Stimulated activated CD4-positive, alpha-beta T cell treated with anti-CD3 and anti-CD28 coated beads, Interleukin-15, amount 100 ng/mL, for 24 hours (primary cell): Measurements from ENCODE around the gene CABP2.
"Not testable (repeated sequence)": the region's sequence is repeated elsewhere in the genome, so short reads cannot be mapped to it uniquely, and the experiment has no call there.

Experiments used
- DNase-seq: peaks from one replicate; pipeline ENCODE4 v3.0.0-alpha.2; 2020

Gene CABP2

DNA sequence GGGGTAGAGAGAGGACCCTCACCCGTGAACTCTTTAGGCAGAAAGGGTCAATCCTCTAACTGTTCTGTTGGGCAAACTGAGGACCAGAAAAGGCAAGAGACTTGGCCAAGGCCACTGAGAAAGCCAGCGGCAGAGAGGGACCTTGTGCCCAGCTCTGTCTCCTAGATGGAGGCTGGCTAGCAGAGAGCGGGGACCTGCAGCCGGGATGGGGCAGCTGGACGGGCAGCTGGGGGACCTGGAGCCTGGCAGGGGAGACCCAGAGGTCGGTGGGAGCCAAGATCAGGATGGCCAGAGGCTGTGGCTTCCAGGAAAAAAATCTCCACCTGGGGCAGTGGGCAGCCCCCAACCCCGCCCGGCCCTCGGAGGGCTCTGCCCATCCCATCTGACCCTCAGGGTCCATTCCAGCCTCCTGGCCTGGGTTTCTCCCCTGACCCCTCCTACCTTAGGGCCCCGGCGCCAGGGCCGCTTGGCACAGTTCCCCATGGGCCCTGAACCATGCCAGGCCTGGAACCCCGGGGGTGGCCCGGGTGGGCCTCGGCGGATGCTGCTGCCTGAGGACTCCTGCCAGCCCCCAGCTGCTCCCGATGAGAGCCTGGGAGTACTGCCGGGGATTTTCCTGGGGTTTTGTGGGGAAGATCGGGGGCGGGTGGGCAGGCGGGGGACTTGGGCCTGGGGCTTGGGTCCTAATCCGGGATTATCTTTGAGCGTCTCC lies at the start of gene CABP2:
Gene CABP2, minus strand, starts transcription at position 603 of the 712 bp plus-strand sequence. Its CDS starts 120 bp downstream, at position 483.
- DNase-seq = no peak

DNA sequence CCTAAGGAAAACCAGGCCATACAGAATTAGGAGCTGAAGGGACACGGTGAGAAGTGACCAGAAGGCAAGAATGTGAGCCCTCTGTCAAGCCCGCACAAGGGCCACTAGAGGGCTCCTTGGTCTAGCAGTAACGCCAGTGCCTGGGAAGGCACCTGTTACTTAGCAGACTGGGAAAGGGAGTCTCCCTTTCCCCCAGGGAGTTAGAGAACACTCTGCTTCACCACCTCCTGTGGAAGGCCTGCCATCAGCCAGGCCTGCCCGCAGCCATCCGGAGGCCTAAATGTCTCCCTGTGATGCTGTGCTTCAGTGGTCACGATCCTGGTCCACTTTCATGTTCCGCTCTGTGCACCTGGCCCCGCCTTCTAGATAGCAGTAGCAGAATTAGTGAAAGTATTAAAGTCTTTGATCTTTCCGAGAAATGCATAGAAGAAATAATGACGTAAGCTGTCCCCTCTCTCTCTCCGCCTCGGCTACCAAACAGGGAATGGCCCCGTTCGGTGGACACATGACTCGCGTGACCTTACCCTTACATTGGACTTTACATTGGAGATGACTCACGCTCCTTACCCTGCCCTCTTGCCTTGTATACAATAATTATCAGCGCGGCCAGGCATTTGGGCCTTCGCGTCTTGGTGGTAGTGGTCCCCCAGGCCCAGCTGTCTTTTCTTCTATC lies 49.6 kb upstream of the CABP2 start:
- DNase-seq = peak; percentile 48

DNA sequence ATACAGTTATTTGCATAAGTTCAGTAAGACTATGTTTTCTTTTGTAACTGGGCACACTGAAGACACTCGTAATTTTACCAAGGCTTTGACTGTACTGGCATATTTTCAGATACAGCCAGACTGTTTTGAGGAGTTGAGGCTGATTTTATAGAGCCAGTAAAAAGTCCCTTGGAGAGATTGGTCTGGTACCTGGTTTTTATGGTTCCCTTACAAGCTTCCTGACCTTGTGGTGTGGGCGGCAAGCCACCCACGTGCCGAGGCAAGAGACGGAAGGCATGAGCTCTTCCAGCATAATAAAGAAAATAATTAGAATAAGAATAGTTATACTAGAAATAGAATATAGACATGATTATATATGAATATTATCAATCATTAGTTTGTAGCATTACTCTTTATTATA lies 49.1 kb upstream of the CABP2 start:
- DNase-seq = no peak

DNA sequence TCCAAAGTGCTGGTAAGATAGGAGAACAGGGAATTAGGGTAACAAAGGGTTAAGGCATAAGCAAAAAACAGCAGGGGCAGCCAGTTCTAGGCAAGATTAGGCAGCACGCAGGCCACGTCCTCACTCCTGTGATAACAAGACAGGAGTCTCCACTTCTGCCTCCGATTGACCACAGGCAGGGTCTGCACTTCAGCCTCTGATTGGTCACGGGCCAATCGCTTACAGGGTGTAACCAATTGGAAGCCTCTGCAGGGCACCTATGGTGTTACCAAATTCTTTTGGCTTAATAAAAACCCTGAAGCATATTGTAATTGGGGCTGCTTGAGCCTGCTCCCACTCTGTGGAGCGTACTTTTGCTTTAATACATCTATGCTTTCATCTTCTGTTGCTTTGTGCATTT lies 48.2 kb upstream of the CABP2 start:
- DNase-seq = no peak

DNA sequence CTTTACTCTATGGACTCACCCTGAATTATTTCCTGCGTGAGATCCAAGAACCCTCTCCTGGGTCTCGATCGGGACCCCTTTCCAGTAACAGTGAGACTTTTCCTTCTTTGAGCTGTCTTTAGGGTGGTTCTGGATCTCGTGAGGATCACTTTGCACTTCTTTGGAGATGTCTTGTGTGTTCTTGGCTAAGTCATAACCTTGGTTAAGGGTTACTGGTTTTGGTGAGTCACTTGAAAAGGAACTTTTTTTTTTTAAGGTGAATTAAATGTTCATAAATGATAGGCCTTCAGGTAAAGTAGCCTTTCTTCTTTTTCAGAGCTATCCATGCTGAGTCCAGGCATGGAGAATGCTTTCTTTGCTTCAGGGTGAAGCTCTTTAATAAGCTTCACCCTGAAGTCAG lies 41.0 kb upstream of the CABP2 start:
- no peak for DNase-seq

DNA sequence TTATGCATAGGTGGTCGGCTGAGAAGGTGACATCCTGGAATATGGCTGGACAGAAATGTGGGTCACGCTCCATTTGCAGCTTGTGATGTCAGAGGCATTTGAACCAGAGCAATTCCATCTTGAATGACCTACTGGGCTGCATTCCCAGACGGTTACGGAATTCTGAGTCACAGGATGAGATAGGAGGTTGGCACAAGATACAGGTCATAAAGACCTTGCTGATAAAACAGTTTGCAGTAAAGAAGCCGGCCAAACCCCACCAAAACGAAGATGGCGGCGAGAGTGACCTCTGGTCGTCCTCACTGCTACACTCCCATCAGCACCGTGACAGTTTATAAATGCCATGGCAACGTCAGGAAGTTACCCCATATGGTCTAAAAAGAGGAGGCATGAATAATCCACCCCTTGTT lies 40.5 kb upstream of the CABP2 start:
- not testable (repeated sequence) for DNase-seq

DNA sequence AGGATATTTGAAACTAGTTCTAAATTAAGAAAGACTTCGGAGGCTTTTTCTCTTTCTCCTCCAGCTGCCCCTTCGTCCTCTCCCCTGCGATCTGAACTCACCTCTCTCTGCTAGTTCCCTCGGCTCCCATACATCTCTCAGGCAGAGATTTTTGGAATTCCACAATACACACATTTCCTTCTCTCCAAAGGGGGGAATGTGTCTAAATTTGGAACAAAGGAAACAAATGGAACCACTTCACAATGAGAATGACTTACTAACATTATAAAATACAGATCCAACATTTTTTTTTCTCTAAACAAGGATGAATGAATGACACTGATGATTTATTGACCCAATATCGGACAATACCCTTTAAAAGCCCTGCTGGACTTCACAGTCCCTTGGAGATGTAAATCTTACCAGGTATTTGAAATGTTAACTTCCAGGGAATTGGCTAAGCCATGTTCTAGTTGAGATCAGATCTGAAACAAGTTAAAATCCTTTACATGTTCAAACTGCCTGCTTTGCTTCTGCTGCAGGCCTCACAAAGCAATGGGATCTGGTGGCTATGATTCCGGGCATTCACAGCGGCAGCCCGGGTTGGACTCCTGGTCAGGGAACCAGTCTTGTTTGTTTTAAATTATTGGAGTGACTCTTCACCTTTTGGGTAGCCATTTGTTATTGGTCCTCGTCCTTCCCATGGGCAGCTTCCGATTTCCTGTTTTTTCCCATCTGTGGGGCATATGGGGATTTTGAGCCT lies 39.9 kb upstream of the CABP2 start:
- no peak for DNase-seq

DNA sequence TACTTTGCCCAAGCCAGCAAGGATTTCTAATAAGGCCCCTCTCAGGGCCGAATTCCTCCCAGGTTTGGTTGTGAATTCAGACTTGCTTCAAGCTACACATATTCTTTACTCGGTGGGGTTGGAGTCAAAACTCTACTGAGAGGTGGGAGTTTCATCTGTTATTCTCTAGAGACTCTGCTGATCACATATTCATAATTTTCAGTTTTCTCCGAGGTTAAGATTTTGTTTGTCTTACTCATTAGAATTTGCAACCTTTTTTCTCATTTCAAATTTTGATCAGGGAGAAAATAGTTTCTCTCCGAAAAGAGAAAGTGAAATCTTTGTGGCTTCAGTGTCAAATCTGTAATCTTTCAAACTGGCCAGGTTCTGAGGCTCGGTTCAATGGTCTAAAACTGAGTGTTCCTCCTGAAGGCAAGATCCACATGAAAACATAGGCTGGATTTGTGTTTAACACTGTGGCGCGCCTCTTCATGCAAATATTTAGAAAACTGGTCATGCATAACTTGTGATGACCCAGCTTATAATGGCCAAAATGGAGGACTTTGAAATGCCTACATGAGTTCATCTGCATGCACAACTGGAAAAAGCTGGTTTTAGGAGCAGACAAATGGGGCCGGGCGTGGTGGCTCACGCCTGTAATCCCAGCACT lies 38.8 kb upstream of the CABP2 start:
- no peak for DNase-seq

DNA sequence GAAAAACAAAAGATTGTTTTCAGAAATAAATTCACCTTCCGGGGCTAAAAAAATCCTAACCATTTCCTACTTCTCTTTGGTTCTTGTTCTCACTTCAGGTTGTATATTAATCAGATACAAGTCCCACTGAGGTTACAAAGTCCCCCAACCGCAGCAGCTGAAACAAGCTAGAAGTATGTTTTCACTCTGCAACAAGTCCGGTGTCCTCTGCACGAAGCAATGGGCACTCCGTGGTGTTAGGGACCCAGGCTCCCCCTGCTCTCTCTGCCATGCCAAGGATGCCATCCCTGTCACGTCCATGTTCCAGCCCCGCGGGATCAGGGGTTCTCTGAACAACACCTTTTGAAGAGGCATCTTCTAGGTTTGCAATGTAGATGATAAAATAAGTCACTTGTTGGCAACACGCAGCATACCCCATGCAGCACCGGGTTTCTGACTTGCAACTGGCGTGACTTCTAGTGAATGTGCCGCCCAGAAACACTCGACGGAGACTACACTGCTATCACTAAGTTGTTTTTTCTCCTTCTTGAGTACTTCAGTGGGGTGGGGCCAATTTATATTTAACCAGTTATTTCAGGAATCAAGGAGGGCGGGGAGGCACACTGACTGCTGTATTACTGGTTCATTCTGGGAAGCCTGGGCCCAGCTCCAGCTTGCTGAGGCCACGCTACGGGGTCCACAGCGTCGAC lies 35.0 kb upstream of the CABP2 start:
- no peak for DNase-seq

DNA sequence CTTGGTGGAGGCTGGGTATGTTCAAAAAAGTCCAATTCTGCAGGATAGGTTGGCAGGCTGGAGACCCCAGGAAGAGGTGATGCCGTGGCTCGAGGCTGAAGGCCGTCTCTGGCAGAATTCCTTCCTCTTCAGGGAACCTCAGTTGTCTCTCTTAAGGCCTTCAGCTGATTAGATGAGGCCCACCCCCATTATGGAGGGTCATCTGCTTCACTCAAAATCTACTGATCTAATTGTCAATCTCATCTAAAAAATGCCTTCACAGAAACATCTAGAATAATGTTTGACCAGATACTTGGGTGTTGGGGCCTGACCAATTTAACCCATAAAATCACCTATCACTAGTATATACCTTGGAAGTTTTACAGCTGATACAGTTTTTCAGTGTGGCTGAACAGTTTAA lies 33.0 kb upstream of the CABP2 start:
- no peak for DNase-seq

DNA sequence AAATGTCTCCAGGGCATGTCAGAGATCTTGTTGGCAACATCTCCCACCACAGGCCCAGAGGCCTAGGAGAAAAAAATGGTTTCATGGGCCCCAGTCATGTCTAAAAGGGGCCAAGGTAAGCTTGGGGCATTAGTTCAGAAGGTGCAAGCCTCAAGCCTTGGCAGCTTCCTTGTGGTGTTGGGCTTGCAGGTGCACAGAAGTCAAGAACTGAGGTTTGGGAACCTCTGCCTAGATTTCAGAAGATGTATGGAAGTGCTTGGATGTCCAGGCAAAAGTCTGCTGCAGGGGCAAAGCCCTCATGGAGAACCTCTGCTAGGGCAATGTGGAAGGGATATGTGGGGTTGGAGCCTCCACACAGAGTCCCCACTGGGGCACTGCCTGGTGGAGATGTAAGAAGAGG lies 28.5 kb upstream of the CABP2 start:
- not testable (repeated sequence) for DNase-seq

DNA sequence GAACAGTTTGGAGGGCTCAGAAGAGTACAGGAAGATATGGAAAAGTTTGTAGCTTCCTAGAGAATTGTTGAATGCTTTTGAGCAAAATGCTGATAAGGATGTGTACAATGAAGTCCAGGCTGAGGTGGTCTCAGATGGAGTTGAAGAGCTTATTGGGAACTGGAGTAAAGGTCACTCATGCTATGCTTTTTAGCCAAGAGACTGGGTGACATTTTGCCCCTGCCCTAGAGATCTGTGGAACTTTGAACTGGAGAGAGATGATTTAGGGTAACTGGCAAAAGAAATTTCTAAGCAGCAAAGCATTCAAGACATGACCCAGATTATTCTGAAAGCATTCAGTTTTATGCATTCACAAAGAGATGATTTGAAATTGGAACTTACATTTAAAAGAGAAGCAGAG lies 27.9 kb upstream of the CABP2 start:
- DNase-seq = no peak

DNA sequence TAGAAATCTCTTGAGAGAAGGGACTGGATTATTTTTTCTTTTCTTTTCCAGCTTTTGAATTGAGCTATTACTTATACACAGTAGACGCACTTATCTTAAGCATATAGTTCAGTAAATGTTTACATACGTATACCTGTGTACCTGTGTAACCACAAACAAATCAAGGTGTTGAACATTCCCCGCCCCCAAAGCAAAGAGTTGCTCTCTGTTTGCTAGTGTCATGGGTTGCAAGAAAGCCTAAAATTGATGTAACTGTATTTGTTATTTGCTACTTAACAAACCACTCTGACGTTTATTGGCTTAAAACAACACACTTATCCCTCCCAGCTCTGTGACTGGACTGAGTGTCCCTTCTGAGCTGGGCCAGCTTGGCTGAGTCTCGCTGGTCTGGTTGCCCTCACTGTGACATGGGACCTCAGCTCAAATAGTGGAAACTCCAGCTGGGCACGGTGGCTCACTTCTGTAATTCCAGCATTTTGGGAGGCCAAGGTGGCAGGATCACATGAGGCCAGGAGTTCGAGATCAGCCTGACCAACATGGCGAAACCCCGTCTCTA lies 25.4 kb upstream of the CABP2 start:
- DNase-seq = no peak

DNA sequence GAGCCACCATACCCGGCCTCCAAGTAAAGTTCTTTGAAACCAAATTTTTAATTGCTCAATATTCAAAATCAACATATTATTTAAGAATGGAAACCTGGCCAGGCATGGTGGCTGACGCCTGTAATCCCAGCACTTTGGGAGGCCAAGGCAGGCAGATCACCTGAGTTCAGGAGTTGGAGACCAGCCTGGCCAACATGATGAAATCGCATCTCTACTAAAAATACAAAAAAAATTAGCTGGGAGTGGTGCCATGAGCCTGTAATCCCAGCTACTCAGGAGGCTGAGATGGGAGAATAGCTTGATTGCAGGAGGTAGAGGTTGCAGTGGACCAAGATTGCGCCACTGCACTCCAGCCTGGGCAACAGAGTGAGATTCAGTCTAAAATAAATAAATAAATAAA lies 24.9 kb upstream of the CABP2 start:
- DNase-seq = not testable (repeated sequence)

DNA sequence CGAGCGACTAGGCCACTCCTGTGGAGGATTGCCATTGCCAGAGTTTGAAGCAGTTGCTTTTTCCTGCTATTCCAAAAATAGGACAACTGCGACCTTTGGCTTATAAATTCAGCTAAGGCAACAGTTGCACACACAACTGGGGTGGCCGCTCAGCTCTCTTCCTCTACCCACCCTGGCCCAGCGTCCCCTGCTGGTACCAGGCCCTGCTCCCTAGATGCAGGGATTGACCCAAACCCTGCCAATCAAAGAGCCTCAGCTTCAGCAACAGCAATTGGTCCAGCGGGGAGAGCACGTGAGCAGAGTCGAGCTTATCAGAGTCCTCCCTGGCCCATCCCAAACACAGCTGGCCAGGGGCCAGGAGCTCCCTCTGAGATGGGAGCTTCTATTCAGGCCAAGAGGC lies 22.0 kb upstream of the CABP2 start:
- DNase-seq = no peak

DNA sequence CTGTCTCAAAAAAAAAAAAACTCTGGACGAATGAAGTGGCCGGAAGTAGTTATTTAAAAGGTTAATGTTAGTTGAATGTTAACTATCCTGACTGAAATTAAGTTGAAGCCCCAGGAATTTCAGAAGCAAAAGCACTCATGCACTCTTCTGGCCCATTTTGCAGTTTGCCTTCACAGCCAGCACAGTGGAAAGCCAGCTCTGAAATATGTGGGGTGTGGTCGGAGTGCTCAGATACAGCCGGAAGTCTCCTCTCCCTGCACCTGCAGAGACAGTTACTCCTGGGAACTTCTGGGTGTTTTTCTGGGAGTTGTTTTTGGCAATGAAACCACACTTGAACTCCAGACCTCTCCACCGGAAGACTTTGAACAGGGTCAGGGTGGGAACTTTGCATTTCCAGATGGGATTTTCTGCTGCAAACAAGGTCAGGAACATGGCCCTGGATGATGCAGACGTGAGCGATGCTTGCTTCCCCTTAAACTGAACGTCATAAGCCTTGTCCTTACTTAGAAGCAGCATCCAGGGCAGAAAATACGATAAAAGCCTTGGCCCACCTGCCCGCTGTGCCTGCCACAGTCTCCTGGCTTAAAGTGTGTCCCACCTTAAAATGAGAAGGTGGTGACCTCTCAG lies 21.5 kb upstream of the CABP2 start:
- no peak for DNase-seq

DNA sequence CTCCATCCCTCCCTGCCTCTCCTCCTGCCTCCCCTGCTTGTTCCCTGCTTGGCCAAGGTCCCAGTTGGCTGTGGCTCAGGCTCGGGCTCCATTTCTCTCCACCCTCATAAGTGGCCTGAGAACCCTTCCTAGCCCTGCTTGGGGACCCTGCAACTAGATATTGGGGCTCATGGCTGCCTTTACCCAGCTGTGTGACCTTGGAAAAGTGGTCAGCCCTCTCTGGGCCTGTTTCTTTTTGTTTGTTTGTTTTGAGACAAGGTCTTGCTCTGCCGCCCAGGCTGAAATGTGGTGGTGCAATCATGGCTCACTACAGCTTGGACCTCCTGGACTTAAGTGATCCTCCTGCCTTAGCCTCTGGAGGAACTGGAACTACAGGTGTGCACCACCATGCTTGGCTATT lies 20.3 kb upstream of the CABP2 start:
- no peak for DNase-seq

DNA sequence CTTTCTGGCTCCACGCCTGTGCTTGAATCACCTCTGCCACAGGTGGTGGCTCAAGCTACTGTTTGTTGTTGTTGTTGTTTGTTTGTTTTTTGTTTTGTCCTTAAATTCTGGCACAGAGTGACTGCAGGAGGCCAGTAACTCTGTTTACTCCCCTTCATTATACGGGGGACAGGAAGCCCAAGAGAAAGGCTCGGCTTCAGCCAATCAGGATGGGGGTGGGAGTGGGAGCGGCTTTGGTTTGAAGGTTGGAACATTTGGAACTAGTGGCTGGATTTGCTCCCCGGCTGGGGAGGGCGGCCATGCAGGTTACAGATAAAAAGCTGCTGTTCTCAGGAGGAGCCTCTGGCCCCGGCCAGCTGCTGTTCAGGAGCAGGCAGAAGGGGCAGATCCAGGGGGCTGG lies 19.7 kb upstream of the CABP2 start:
- DNase-seq = no peak

DNA sequence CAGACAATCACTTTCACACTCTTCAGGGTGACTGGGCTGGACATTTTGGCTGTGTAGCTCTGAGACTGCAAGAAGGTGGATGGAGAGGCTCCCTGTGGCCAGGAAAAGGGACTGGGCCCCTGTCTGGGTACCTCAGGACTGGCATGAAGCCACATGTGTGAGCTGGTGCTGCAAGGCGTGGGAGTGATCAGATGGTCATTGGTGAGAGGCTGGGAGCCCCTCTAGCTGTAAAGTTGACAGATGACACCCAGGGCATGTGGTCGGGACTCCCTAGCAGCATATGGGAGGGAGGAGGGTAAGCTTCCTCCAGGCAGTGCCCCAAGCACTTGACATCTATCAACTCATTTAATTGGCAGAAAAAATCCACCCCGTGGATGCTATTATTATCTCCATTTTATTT lies 18.9 kb upstream of the CABP2 start:
- DNase-seq = no peak

DNA sequence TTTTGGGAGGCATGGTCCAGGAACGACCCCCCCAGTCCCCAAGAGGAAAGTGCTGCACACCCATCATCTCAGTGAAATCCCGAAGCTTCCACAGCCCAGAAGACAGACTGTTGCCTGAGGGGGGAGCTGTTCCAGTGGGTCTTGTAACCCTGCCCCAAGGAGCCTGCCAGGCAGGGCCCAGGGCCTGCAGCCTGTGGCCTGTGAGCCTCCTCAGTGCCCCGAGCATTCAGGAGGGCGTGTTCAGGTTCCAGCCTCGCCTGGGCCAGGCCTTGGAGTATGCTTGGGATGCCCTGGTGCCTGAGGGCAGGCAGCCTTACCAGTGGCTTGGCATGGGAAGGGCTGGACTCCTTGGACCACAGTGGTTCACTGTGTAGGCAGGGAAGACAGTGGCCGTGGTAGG lies 18.0 kb upstream of the CABP2 start:
- no peak for DNase-seq

DNA sequence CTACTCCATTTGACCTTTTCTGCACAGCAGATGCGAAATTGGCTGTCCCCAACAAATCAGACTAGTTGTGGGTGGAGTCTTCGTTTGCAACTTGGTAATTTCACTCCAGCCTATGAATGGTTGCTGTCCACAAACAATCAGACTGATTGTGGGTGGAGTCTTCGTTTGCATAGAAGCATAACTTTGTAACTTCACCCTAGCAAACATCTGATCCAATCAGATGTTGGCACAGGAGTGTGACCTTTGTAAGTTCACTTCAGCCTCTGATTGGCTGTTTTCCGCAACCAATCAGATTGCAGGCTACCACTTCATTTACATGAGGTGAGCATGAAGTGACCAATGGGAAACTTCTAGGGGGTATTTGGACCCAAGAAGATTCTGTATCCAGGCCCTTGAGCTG lies 16.3 kb upstream of the CABP2 start:
- DNase-seq = no peak

DNA sequence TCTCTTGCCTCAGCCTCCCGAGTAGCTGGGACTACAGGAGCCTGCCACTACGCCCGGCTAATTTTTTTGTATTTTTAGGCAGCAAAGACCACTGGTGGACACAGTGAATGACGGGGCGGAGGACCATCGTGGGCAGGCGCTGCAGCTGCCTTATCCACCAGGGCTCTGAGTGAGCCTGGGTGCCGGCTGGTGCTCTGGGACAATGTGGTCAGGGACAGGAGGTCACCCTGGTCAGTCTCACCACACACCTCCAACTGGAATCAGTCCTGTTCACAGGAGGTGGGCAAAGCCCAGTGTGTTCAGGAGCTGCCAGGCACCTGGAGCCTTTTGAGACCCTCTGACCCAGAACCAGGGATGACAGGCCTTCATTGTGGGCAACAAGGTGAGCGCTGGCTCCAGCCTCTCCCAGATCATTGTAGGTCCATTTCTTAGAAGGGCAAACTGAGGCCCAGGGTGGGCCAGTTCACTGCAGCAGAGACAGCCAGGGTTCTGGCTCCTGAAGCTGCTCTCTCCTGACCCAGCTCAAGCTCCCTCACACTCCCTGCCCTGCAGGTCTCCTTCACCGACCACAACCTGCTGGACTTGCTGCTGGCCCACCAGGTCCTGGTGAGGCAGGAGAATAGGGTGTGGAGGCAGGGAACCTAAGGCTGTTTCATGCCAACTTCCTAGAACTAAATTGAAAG lies 15.7 kb upstream of the CABP2 start:
- no peak for DNase-seq
